Endothelial cell of hepatic sinusoid (primary cell): Measurements from ENCODE around the gene GTF2A1.

Experiments
- in situ Hi-C: cut with HindIII; loops from 2 replicates; pipeline ENCODE4 v1.10.0; 2017; ENCODE audit warnings: low sequenced_read_pairs

Gene GTF2A1

GRCh38 chr14:81179631-81180030 lies 41.1 kb downstream of the GTF2A1 start:
- in situ Hi-C loops: no loop called here

GRCh38 chr14:81178063-81178462 lies 42.7 kb downstream of the GTF2A1 start:
- in situ Hi-C loops: no loop called here

DNA sequence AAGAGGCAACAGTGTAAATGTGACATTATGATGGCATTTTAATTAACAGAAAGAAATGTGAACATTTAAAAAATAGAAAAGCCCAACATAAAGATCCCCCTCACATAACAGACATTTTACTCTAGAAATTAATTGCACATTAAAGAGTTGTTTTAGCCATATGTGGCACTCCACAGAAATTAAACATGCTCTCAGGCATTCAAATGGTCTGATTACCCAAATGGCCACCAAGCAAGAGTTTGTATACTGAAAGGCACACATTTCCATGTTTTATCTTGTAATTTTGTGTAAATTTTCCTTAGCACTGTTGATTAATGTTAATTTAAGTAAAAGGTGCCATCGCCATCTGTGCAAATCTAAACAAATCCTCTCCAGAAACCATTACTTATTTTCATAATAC lies 43.5 kb downstream of the GTF2A1 start:
- in situ Hi-C loops: no loop called here

DNA sequence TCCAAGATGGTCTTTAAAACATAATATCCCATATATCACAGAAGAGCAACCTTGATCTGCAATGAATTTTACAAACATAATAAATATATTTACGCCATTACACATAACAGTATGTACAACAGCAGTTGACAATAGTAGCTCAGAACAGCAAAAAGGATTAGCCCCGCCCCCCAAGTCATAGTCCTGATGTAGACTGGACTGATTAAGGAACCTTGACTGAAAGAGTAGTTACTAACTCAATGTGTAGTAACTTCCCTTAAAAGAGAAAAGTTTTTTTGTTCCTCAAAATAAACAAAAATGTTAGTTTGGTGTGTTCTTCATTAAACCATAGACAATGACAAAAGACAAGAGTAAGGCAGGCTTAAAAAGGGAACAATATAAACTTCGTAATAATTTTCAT lies 44.5 kb downstream of the GTF2A1 start:
- in situ Hi-C loops: no loop called here

- in situ Hi-C loops: loop anchor here (25.0 kb wide), 1 partner anchor 186 kb away; no protein-coding TSS in a partner anchor
Measured at GRCh38 chr14:81172881-81173280, 47.9 kb downstream of the GTF2A1 start.

DNA sequence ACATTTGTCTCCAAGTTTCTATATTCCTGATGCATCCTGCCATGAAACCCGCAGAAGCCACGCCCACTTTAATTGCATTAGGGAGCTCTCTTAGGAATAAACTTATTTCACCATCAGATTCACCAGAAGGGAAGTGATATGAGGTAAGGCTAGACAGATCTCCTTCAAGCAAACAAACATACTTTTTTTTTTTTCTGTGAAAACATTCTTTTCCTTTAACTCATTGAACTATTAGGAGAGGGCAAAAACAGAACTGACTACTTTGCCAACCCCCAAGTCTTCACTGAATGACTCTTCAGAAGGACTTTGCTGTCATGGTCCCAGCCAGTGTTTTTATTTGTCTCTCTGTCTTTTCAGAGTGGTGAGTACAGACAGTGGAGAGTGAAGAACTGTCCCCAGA lies 48.4 kb downstream of the GTF2A1 start:
- in situ Hi-C loops: loop anchor here (25.0 kb wide), 1 partner anchor 185 kb away; no protein-coding TSS in a partner anchor

- in situ Hi-C loops: loop anchor here (25.0 kb wide), 1 partner anchor 184 kb away; no protein-coding TSS in a partner anchor
Measured at GRCh38 chr14:81170829-81171195, 49.9 kb downstream of the GTF2A1 start.

DNA sequence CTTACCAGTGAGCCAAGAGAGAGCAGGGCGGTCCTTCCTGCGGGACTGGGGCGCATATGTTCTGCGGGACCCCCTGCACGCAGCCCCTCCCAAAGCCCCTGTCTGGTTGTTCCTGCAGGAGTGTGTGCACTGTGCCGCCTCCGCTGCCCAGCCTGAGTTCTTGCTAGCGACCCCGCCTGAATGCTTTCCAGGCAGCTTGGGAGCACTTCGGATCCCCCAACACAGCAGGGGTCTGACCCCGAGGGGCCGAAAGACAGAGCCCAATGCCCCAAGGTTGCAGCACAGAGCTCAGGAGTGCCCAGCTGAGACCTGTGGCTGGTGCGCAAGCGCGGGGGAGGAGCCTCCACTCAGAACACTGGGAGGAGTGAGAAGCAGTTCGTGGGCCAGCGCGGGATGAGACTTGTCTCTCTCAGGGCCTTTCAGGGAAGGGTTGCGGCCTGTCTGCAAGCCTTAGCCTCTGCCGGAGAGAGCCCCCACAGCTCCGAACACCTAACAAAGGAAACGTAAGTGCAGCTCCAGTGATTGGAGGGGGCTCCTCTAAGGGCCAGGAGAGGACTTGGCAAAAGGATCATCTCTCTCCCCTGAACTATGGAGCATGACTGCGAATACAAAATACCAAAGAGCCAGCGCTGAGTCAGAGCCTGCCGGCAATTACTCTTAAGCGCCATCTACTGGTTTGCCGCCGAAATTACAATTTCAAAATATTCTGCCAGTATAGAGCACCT lies 50.5 kb downstream of the GTF2A1 start:
- in situ Hi-C loops: loop anchor here (25.0 kb wide), 1 partner anchor 183 kb away; no protein-coding TSS in a partner anchor

- in situ Hi-C loops: loop anchor here (5.0 to 25.0 kb wide), 2 partner anchors 43 to 182 kb away; no protein-coding TSS in a partner anchor
Measured at GRCh38 chr14:81169711-81170103, 51.1 kb downstream of the GTF2A1 start.

DNA sequence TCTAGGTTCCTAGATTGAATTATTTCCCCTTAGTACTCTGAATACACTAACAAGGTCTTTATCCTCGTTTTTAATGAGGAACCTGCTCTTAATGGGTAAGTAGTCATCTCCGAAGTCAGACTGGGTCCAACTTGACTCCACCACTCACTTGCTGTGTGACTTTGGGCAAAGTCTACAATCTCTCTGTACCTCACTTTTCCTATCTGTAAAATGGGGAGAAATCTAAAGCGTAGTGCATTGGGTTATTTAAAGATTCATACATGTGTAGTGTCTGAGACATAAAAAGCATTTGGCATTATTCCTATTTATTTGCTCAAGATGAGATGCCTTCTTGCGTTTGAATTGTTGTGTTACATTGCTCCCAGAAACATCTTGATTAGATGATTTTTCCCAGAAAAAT lies 51.5 kb downstream of the GTF2A1 start:
- in situ Hi-C loops: loop anchor here (5.0 to 25.0 kb wide), 2 partner anchors 43 to 182 kb away; no protein-coding TSS in a partner anchor

DNA sequence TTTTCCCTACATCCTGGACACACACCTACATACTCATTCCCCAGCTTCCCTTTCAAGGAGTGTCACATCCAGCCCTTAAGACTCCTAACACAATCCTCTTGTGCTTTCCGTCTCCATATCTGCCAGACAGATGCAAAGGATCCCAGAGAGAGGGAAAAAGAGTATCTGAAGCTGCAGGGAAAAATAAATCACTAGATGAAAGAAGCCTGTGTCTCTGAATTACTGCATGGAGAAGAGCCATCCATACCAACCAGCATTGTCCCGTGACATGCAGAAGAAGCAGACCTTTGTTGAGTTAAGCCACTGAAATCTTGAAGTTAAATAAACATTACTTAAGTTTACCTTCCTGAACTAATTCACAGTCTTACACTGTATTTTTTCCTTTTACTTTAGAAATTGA lies 54.6 kb downstream of the GTF2A1 start:
- in situ Hi-C loops: loop anchor here (5.0 to 25.0 kb wide), 2 partner anchors 46 to 179 kb away; no protein-coding TSS in a partner anchor

DNA sequence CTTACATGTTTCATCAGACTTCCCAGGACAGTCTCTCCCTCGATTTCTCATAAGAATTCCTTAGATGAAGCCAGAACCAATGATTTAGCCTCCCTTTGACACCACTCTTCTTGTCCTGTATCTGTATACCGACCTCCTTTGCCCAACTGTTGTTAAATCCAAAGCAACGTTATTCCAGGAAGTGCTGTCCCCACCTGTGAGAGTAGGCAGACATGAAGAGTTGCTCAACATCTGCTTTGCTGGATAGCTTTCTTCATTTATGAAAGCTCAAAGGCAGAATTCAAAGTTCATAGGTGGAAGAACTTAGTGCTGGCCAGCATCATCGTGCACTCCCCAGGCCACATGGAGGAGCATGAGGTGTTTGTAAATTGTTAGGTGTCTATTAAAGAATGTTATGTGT lies 55.6 kb downstream of the GTF2A1 start:
- in situ Hi-C loops: loop anchor here (5.0 to 25.0 kb wide), 2 partner anchors 47 to 178 kb away; no protein-coding TSS in a partner anchor

GRCh38 chr14:81164167-81164774 lies 56.5 kb downstream of the GTF2A1 start:
- in situ Hi-C loops: loop anchor here (25.0 kb wide), 1 partner anchor 177 kb away; no protein-coding TSS in a partner anchor

GRCh38 chr14:81162941-81163340 lies 57.8 kb downstream of the GTF2A1 start:
- in situ Hi-C loops: loop anchor here (25.0 kb wide), 1 partner anchor 176 kb away; no protein-coding TSS in a partner anchor

- in situ Hi-C loops: loop anchor here (25.0 kb wide), 1 partner anchor 174 kb away; no protein-coding TSS in a partner anchor
Measured at GRCh38 chr14:81161749-81162148, 59.0 kb downstream of the GTF2A1 start.

- in situ Hi-C loops: loop anchor here (25.0 kb wide), 1 partner anchor 174 kb away; no protein-coding TSS in a partner anchor
Measured at GRCh38 chr14:81161088-81161487, 59.7 kb downstream of the GTF2A1 start.

DNA sequence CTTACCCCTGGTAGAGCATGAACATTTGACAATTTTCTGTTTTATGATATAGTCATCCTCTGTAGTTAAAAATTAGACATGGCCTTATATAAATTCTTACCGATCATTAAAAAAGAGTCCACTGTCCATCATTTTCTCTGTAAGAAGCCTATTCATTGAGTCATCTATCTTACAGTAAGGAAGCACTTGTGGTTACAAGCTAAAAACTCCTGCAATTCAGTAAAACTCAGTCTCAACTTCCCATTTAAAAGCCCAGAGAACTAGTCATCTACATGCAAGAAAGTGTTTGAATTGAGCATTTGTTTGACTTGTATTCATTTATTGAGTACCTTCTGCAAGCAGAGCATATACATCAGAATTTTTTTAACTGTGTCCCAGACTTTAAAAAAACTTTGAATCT lies 63.3 kb downstream of the GTF2A1 start:
- in situ Hi-C loops: loop anchor here (25.0 kb wide), 1 partner anchor 170 kb away; no protein-coding TSS in a partner anchor

GRCh38 chr14:81153187-81153586 lies 67.6 kb downstream of the GTF2A1 start:
- in situ Hi-C loops: loop anchor here (25.0 kb wide), 1 partner anchor 166 kb away; no protein-coding TSS in a partner anchor

GRCh38 chr14:81148635-81149034 lies 72.1 kb downstream of the GTF2A1 start:
- in situ Hi-C loops: no loop called here

DNA sequence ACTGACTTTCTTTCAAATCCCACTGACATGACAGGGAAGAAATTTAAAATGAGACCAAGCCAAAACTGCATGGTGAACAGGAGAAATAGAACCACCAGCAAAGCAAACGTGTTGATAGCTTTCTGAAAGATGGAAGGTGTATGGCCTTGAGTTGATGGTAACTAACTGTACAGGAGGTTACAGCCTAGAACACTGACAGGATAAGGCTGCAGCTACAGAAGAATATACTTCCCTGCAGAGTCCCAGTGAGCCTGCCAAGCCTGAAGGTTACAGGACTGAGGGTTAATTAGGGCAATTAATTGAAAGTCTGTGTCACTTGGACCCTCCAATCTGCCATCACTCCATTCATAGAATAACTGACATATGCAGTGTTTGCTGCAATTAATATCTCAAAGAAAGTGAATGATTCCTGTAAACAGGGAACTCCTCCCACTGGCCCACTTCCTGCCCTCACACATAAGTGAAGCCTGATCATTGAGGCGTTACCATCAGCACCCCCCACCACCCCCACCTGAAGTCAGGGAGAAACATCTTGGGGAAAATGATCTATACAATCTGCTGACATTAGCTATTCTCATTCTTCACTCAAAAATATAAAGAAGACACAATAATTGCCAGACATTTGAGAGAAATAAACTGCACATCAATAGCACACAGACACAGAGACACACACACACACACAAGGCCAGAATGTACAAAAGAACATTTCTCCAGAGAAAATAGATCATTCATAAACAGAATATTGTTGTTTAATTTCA lies 73.4 kb downstream of the GTF2A1 start:
- in situ Hi-C loops: no loop called here
